Lower lobe of right lung (tissue), 2 donors: ENCODE data around the gene TRIAP1. TPM values are rescaled to one million over a fixed set of nuclear protein-coding genes. Genes with fewer than 3 reads are reported as not detected.

ENCODE experiments used
- ATAC-seq, 2 donors: fragments of 200-7000 bp; cut with Tn5 transposase; one replicate each; pipeline ENCODE4 v1.9.1; 2020 to 2022; ENCODE audit warnings: mild to moderate bottlenecking in 2 of 2, moderate library complexity in 2 of 2
- DNase-seq: peaks from one replicate; pipeline ENCODE4 v3.0.0-alpha.2; 2020
- H3K27ac ChIP-seq: fragments of 200-600 bp; one replicate; pipeline ENCODE4 v1.8.0; 2022
- H3K27me3 ChIP-seq: fragments of 200-600 bp; one replicate; pipeline ENCODE4 v1.8.0; 2022; ENCODE audit warnings: low read depth
- H3K36me3 ChIP-seq: fragments of 200-600 bp; one replicate; pipeline ENCODE4 v1.8.0; 2022; ENCODE audit warnings: mild to moderate bottlenecking
- H3K4me1 ChIP-seq: fragments of 200-600 bp; one replicate; pipeline ENCODE4 v1.8.0; 2022
- H3K4me3 ChIP-seq: fragments of 200-600 bp; one replicate; pipeline ENCODE4 v1.8.0; 2022; ENCODE audit warnings: mild to moderate bottlenecking
- H3K9me3 ChIP-seq: fragments of 200-600 bp; one replicate; pipeline ENCODE4 v1.8.0; 2022
- intact Hi-C: fragments of 100-400 bp; cut with DNase I; formaldehyde crosslinking; loops from one replicate; pipeline ENCODE4 v1.11.0; 2022
- total RNA-seq: library from RNA; stranded (reverse); fragmentation: NEBNext Ultra II Directional; extraction: Animal tissue kit (Norgen Biotek cat#: 25700); gene quantifications from one replicate; pipeline ENCODE4 v1.2.1, GENCODE V29; 2021
- TF ChIP-seq, protein P1 (sequence below): fragments of 200-600 bp; IDR thresholded peaks from one replicate; pipeline ENCODE4 v1.8.0; 2022; ENCODE audit warnings: antibody characterized with exemption, mild to moderate bottlenecking
- donor health status: DM: no; HTN: yes; CAD: no; lungs with severe emphysema.

Gene TRIAP1
- total RNA-seq, 1 donor from 2014 or later, result 20.4 TPM

DNA sequence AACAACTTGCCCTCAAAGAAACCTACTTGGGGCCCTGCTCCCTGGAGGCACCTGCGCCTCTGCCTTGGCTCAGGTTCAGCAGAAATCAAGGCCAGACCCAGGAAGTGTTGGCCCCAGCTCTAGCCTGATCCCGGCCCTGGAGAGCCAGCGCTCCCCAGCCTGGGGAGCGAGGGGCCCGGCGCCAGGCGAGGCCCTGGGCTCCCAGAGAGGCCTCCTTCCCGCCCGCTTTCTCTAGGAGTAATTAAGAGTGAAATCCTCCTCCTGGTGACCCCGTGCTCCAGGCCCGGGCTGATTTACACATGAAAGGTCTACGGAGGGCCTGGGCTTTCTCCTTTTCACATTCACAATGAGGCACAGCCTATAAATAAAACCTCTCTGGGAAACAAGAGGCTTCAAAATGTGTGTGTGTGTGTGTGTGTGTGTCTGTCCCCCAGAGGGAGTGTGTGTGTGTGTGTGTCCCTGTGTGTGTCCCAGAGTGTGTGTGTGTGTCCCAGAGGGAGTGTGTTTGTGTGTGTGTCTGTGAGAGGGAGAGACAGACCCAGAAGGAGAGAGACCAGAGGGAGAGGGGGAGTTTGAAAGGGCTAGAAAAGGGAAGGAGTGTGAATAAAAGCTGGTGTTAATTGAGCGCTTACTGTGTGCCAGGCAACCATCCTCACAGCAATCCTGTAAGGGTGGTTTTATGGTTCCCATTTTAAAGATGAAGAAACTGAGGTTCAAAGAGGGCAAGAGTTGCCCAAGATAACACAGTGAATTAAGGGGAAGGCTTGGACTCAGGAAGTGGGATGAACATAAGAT lies 32.1 kb downstream of the TRIAP1 start:
- no peaks in the 10 kb centered on the region for H3K9me3 ChIP-seq
- H3K4me3 ChIP-seq, result no peak overlapping the region
- no peaks in the 10 kb centered on the region for H3K27me3 ChIP-seq
- H3K36me3 ChIP-seq, result no peaks in the 10 kb centered on the region
- intact Hi-C loops, result no loop called here
- H3K4me1 ChIP-seq, result no peaks in the 10 kb centered on the region
- no peak overlapping the region for H3K27ac ChIP-seq
- DNase-seq, result no peak
- TF ChIP-seq, protein P1, sequence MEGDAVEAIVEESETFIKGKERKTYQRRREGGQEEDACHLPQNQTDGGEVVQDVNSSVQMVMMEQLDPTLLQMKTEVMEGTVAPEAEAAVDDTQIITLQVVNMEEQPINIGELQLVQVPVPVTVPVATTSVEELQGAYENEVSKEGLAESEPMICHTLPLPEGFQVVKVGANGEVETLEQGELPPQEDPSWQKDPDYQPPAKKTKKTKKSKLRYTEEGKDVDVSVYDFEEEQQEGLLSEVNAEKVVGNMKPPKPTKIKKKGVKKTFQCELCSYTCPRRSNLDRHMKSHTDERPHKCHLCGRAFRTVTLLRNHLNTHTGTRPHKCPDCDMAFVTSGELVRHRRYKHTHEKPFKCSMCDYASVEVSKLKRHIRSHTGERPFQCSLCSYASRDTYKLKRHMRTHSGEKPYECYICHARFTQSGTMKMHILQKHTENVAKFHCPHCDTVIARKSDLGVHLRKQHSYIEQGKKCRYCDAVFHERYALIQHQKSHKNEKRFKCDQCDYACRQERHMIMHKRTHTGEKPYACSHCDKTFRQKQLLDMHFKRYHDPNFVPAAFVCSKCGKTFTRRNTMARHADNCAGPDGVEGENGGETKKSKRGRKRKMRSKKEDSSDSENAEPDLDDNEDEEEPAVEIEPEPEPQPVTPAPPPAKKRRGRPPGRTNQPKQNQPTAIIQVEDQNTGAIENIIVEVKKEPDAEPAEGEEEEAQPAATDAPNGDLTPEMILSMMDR, result no peak
- ATAC-seq, result peak in 1 of 2 donors; percentile 68

DNA sequence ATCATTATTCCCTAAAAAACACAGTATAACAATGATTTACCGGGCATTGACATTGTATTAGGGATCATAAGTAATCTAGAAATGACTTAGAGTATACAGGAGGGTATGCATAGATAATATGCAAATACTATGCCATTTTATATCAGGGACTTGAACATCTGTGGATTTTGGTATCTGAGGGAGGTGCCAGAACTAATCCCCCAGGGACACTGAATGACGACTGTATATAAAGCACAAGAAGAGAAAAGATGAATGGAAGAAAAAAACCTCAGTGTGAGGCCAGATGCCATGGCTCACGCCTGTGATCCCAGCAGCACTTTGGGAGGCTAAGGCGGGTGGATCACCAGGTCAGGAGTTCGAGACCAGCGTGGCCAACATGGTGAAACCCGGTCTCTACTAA lies 33.8 kb downstream of the TRIAP1 start:
- intact Hi-C loops, result no loop called here
- H3K27me3 ChIP-seq, result no peaks in the 10 kb centered on the region
- no peaks in the 10 kb centered on the region for H3K36me3 ChIP-seq
- no peaks in the 10 kb centered on the region for H3K9me3 ChIP-seq
- TF ChIP-seq, protein P1, result no peak
- no peak overlapping the region for H3K4me3 ChIP-seq
- H3K4me1 ChIP-seq, result no peaks in the 10 kb centered on the region
- ATAC-seq, result no peak
- DNase-seq, result no peak
- no peak overlapping the region for H3K27ac ChIP-seq

DNA sequence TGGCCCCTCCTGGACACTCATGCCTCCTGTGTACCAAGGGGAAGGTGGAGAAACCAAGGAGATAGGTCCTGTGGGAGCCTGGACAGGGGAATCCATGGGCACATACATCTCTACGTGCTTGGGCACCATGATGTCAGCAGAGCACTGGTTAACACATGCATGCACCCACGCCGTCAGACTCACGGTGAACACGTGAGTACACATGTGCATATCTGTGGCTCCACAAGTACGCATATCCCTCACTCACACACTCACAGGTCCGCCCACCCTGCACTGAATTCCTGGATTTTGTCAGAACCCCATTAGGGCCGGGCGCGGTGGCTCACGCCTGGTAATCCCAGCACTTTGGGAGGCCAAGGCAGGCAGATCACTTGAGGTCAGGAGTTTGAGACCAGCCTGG lies 37.4 kb downstream of the TRIAP1 start:
- H3K4me3 ChIP-seq, result no peak overlapping the region
- no peak for DNase-seq
- intact Hi-C loops, result no loop called here
- TF ChIP-seq, protein P1, result no peak
- H3K27me3 ChIP-seq, result no peaks in the 10 kb centered on the region
- H3K4me1 ChIP-seq, result no peaks in the 10 kb centered on the region
- H3K36me3 ChIP-seq, result no peaks in the 10 kb centered on the region
- no peak for ATAC-seq
- no peak overlapping the region for H3K27ac ChIP-seq
- H3K9me3 ChIP-seq, result no peaks in the 10 kb centered on the region

DNA sequence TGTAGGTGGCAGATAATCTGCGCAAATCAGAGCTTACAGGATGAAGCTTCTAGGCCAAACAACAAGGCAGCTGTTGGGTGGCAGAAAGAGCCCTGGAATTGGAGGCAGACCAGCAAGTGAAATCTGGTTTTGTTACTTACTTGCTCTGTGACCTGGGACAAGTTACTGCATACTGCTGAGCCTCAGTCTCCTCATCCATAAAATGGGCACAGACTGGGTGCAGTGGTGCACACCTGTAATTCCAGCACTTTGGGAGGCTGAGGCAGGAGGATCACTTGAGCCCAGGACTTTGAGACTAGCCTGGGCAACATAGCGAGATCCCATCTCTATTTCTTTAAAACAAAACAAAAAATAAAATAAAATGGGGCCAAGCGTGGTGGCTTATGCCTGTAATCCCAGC lies 39.6 kb downstream of the TRIAP1 start:
- TF ChIP-seq, protein P1, result no peak
- intact Hi-C loops, result no loop called here
- Histone ChIP-seq H3K4me3 (no peak overlapping the region), H3K36me3 (no peaks in the 10 kb centered on the region), H3K27me3 (no peaks in the 10 kb centered on the region), H3K4me1 (no peaks in the 10 kb centered on the region), H3K27ac (no peak overlapping the region), H3K9me3 (no peaks in the 10 kb centered on the region)
- DNase-seq, result no peak
- ATAC-seq, result no peak

DNA sequence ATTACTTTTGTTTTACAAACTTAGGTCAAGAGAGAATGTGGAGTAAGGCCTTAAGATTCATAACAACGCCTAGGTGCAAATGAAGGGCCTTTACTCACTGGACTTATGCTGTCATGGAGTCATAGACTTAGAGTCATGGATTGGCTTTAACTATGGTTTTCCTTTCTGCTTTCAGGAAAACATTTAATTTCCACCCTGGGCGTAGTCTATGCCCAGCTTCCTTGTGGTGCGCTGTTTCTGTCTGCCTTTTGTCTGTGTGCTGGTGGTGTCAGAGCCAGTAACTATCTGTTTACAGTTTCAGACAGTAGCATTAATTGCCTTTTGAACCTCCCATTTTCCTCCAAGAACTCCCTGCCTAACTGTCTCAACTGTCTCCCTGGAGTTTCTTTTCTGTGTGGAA lies 40.1 kb downstream of the TRIAP1 start:
- Histone ChIP-seq H3K27me3 (no peaks in the 10 kb centered on the region), H3K36me3 (no peaks in the 10 kb centered on the region), H3K4me3 (no peak overlapping the region), H3K4me1 (no peaks in the 10 kb centered on the region), H3K27ac (no peak overlapping the region), H3K9me3 (no peaks in the 10 kb centered on the region)
- TF ChIP-seq, protein P1, result no peak
- intact Hi-C loops, result no loop called here
- ATAC-seq (no peak), DNase-seq (no peak)
